Measurements from ENCODE around the gene LCN6.

LCN6 gene

GRCh38 chr9:136696502-136696901 is 51.8 kb downstream of the LCN6 start:
- Histone ChIP-seq H3K4me1 (ENCODE audit: insufficient read depth, low read length) (no peaks in the 10 kb centered on the region), H3K9me3 (ENCODE audit: low read length) (no peaks in the 10 kb centered on the region), H3K4me3 (ENCODE audit: low read length) (no peak overlapping the region), H3K36me3 (ENCODE audit: insufficient read depth, low read length) (no peaks in the 10 kb centered on the region), H3K27me3 (ENCODE audit: insufficient read depth, low read length) (peaks cover 25% of the 10 kb centered on the region), H2AFZ (ENCODE audit: low read depth, low read length) (no peak overlapping the region)

GRCh38 chr9:136695955-136696354 is 52.4 kb downstream of the LCN6 start:
- H3K36me3 ChIP-seq (ENCODE audit: insufficient read depth, low read length), result no peaks in the 10 kb centered on the region
- no peak overlapping the region for H2AFZ ChIP-seq (ENCODE audit: low read depth, low read length)
- no peak overlapping the region for H3K4me3 ChIP-seq (ENCODE audit: low read length)
- H3K9me3 ChIP-seq (ENCODE audit: low read length), result no peaks in the 10 kb centered on the region
- no peaks in the 10 kb centered on the region for H3K4me1 ChIP-seq (ENCODE audit: insufficient read depth, low read length)
- H3K27me3 ChIP-seq (ENCODE audit: insufficient read depth, low read length), result peaks cover 20% of the 10 kb centered on the region

- Histone ChIP-seq H3K36me3 (ENCODE audit: insufficient read depth, low read length) (no peaks in the 10 kb centered on the region), H3K9me3 (ENCODE audit: low read length) (no peaks in the 10 kb centered on the region), H2AFZ (ENCODE audit: low read depth, low read length) (no peak overlapping the region), H3K27me3 (ENCODE audit: insufficient read depth, low read length) (peaks cover 19% of the 10 kb centered on the region), H3K4me1 (ENCODE audit: insufficient read depth, low read length) (no peaks in the 10 kb centered on the region), H3K4me3 (ENCODE audit: low read length) (no peak overlapping the region)
These were observed 52.9 kb downstream of the LCN6 start for GRCh38 chr9:136695435-136695895.

- Histone ChIP-seq H2AFZ (ENCODE audit: low read depth, low read length) (no peak overlapping the region), H3K36me3 (ENCODE audit: insufficient read depth, low read length) (no peaks in the 10 kb centered on the region), H3K4me3 (ENCODE audit: low read length) (no peak overlapping the region), H3K4me1 (ENCODE audit: insufficient read depth, low read length) (no peaks in the 10 kb centered on the region), H3K27me3 (ENCODE audit: insufficient read depth, low read length) (peaks cover 20% of the 10 kb centered on the region), H3K9me3 (ENCODE audit: low read length) (no peaks in the 10 kb centered on the region)
These were observed 53.5 kb downstream of the LCN6 start for GRCh38 chr9:136694872-136695247.

GRCh38 chr9:136694163-136694871 is 54.0 kb downstream of the LCN6 start:
- no peak overlapping the region for H3K4me3 ChIP-seq (ENCODE audit: low read length)
- no peaks in the 10 kb centered on the region for H3K9me3 ChIP-seq (ENCODE audit: low read length)
- no peaks in the 10 kb centered on the region for H3K4me1 ChIP-seq (ENCODE audit: insufficient read depth, low read length)
- H2AFZ ChIP-seq (ENCODE audit: low read depth, low read length), result no peak overlapping the region
- no peaks in the 10 kb centered on the region for H3K36me3 ChIP-seq (ENCODE audit: insufficient read depth, low read length)
- H3K27me3 ChIP-seq (ENCODE audit: insufficient read depth, low read length), result peaks cover 22% of the 10 kb centered on the region

Data from neuron (in vitro differentiated cells).